Fibroblast of lung (primary cell): ENCODE data around the gene HAO1. TPM values are rescaled to one million over a fixed set of nuclear protein-coding genes. Genes with fewer than 3 reads are reported as not detected.

Experiments
- polyA plus RNA-seq, 2 donors: library from polyadenylated mRNA; depleted of rRNA in 1 of 2; stranded (reverse) in 1 of 2; unstranded in 1 of 2; fragments of >200 nt; gene quantifications; 2 replicates each; pipeline ENCODE4 v1.2.1, GENCODE V29; 2011 to 2012; ENCODE audit warnings: missing spikeins in 1 of 2
- total RNA-seq: library from RNA; depleted of rRNA; stranded (reverse); fragments of >200 nt; gene quantifications from 2 replicates; pipeline ENCODE4 v1.2.1, GENCODE V29; 2014

HAO1 gene
- total and polyA plus RNA-seq, 2 donors (not counting 1 experiment from before 2014, with no cell fraction given), result not detected

Other genes with a start within 250 kb of the HAO1 start
- gene TMX4, start 79.3 kb upstream of the HAO1 start, total RNA-seq, result 20.5 and 23.6 TPM in 2 replicates
- gene TMX4, start 79.3 kb upstream of the HAO1 start, polyA plus RNA-seq, result 20.5 and 21.2 TPM in 2 replicates
- gene PLCB1, start 191.8 kb upstream of the HAO1 start, total RNA-seq, result 9.0 and 13.4 TPM in 2 replicates
- 14.5 and 23.3 TPM in 2 replicates for gene PLCB1, start 191.8 kb upstream of the HAO1 start, polyA plus RNA-seq